Purkinje cell (primary cell): ENCODE data around the gene CRIP2. TPM values are rescaled to one million over a fixed set of nuclear protein-coding genes. Genes with fewer than 3 reads are reported as not detected.

Experiments
- polyA plus RNA-seq: library from polyadenylated mRNA; unstranded; fragments of >200 nt; fragmentation: Nextera tagmentation; gene quantifications from 2 replicates; pipeline ENCODE4 v1.2.1, GENCODE V29; 2014

The CRIP2 gene, protein sequence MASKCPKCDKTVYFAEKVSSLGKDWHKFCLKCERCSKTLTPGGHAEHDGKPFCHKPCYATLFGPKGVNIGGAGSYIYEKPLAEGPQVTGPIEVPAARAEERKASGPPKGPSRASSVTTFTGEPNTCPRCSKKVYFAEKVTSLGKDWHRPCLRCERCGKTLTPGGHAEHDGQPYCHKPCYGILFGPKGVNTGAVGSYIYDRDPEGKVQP
- 8.8 and 28.4 TPM in 2 replicates for polyA plus RNA-seq

DNA sequence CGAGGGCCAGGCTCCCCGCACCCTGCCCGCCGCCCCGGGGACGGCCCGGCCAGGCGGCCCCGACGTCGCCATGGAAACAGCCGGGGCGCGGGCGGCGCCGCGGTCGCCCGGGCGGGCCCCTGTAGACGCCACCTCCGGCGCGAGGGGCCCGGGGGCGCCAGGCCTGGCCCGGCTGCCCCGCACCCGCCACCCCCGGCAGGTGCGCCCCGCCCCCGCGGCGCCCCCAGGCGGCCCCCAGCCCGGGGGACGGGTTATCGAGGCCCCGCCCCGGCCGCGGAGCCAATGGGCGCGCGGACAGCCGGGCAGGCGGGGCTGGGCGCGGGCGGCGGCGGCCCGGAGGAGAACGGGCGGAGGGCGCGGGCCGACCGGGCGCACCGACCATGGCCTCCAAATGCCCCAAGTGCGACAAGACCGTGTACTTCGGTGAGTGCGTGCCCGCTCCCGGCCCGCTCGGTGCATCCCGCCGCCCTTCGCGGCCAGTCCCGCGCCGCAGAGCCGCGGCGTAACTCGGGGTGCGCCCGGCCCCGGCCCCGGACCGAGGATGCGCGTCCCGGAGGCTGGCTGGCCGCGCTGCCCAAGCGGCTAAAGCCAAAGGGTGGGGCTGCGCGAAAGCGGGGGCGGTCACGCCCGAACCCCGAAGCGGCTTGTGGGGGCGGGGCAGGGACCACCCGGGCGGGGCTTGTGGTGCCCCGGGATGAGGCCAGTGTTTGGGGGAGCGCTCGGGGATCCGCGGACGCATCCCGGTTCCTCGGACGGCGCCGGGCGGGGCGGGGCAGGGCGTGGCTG is at the start of gene CRIP2:
Gene CRIP2, plus strand, starts transcription at position 339 of the 786 bp plus-strand sequence. Its CDS starts 42 bp downstream, at position 381.

GRCh38 chr14:105486163-105486973 is 11.7 kb downstream of the CRIP2 start, which contains the start of gene CRIP1:
Gene CRIP1, plus strand, starts transcription at chr14:105486886. Its CDS starts 374 bp downstream, at chr14:105487260.

GRCh38 chr14:105490572-105491365 is 16.1 kb downstream of the CRIP2 start, which contains the start of gene TEDC1:
Gene TEDC1, plus strand, starts transcription at chr14:105491246. Its CDS starts 130 bp downstream, at chr14:105491376.

GRCh38 chr14:105525861-105526775 is 51.5 kb downstream of the CRIP2 start, which contains the start of gene TMEM121:
Gene TMEM121, plus strand, starts transcription at chr14:105526583. Its CDS starts 2,252 bp downstream, at chr14:105528835.

Other genes starting within 250 kb of the CRIP2 start
- 4.8 and 8.9 TPM in 2 replicates for gene BTBD6, start 226.3 kb upstream of the CRIP2 start, polyA plus RNA-seq
- gene BRF1, start 173.8 kb upstream of the CRIP2 start, polyA plus RNA-seq = 0.60 and 1.3 TPM in 2 replicates
- gene PACS2, start 160.1 kb upstream of the CRIP2 start, polyA plus RNA-seq = 0.98 and 2.0 TPM in 2 replicates
- not detected in 2 replicates for gene TEX22, start 76.3 kb upstream of the CRIP2 start, polyA plus RNA-seq
- gene MTA1, start 55.0 kb upstream of the CRIP2 start, polyA plus RNA-seq = 2.0 and 2.6 TPM in 2 replicates
- 2.9 TPM in 1 of 2 replicates, not detected in the other for gene CRIP1, start 12.1 kb downstream of the CRIP2 start, polyA plus RNA-seq
- not detected in 2 replicates for gene TEDC1, start 16.4 kb downstream of the CRIP2 start, polyA plus RNA-seq
- 0.27 and 0.38 TPM in 2 replicates for gene TMEM121, start 51.8 kb downstream of the CRIP2 start, polyA plus RNA-seq